Stimulated activated CD8-positive, alpha-beta memory T cell treated with anti-CD3 and anti-CD28 coated beads, Interleukin-15, amount 100 ng/mL, for 1 hour (primary cell): ENCODE data around the gene FCHO1.

Source experiments
- DNase-seq: peaks from one replicate; pipeline ENCODE4 v3.0.0-alpha.2; 2020; ENCODE audit warnings: low read depth

FCHO1 gene

DNA sequence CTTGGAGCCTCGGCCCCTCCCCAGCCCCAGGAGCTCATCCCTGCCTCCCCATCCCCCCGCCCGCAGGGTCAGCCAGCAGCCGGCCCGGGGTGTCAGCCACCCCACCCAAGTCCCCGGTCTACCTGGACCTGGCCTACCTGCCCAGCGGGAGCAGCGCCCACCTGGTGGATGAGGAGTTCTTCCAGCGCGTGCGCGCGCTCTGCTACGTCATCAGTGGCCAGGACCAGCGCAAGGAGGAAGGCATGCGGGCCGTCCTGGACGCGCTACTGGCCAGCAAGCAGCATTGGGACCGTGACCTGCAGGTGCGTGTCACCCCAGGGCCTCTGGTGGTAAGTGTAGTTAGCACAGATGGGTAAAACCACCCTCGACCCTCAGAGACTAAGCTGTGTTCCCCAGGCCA is 18.1 kb upstream of the FCHO1 start:
- DNase-seq = no peak

DNA sequence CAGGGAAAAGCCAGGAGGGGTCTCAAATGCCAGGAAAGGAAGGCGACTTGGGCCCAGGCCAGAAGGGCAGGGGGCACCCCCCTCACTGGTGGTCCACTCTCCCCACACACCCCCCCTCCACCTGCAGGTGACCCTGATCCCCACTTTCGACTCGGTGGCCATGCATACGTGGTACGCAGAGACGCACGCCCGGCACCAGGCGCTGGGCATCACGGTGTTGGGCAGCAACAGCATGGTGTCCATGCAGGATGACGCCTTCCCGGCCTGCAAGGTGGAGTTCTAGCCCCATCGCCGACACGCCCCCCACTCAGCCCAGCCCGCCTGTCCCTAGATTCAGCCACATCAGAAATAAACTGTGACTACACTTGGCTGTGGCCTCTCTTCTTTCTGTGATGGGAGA is 17.1 kb upstream of the FCHO1 start:
- DNase-seq = no peak

DNA sequence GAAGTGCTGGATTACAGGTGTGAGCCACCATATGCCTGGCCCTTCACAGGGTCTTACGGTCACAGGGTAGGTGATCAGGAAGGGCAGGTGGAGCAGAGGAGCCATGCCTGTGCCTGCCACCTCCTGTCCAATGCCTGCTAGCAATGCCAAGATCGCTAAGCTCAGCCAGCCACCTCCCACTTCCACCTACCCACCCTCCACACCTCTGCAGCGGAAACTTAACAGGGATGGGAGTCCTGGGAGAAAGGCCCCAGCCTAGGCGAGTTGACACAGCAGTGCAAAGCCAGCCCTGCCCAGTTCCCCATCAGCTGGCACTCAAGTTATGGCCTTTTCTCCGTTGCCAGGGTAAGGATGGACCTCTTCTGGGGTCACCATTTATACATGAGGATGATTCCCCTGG is 15.9 kb upstream of the FCHO1 start:
- DNase-seq = no peak

DNA sequence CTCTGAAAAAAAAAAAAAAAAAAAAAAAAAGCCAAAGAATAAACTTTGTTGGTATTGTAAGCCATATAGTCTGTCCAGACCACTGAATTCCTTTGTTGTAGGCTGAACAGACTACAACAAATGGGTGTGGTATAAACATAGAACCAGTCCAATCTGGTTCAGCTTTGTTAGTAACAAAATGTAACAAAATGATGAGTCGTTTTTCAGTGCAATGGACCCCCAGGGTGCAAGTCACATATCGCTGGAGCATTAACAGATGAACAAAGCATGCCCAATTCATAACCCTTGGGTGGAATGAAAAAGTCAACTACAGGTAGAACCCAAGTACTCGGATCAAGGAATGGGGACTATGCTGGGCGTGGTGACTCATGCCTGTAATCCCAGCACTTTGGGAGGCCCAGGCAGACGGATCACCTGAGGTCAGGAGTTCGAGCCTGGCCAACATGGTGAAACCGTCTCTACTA is 13.6 kb upstream of the FCHO1 start:
- DNase-seq = no peak

DNA sequence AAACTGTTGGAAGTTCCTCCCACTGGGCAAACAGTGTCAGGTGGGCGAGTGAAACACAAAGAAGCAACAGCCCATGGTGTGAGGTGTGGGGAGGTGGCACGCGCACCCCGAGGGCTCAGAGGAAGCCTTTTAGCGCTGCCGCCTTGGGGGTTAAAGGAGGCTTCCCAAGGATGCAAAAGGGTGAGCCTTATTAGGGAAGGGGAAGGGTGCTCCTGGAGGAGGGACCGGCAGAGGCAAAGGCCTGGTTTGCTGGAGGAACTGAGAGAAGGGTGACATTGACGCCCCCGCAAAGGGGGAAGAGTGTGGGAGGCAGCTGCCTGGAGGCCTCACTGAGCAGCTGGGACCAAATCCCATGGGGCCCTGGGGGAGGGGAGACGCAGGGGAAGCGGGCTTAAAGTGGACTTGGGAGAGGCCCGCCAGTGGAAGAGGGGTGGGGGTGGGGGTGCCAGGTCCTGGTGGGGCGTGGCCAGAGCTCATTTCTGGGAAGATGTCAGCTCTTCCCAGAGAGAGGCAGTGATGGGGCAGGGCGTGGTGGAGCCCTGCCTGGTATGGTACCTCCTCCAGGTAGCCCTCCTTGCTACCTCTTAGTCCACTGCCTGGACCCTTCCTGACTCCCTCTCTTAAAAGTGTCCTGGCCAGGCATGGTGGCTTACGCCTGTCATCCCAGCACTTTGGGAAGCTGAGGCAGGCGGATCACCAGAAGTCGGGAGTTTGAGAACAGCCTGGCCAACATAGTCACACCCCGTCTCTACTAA is 12.0 kb upstream of the FCHO1 start:
- DNase-seq = no peak

DNA sequence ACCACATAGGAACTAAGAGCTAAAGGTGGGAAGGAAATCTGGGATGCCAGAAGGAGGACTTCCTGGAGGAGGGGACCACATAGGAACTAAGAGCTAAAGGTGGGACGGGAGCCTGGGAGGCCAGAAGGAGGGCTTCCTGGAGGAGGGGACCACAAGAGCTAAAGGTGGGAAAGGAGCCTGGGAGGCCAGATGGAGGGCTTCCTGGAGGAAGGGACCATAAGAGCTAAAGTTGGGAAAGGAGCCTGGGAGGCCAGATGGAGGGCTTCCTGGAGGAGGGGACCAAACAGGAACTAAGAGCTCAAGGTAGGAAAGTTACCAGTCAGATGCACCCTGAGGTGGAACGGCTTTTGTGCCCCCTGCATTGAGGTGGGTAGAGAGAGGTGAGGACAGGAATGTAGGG is 9.8 kb upstream of the FCHO1 start:
- no peak for DNase-seq

DNA sequence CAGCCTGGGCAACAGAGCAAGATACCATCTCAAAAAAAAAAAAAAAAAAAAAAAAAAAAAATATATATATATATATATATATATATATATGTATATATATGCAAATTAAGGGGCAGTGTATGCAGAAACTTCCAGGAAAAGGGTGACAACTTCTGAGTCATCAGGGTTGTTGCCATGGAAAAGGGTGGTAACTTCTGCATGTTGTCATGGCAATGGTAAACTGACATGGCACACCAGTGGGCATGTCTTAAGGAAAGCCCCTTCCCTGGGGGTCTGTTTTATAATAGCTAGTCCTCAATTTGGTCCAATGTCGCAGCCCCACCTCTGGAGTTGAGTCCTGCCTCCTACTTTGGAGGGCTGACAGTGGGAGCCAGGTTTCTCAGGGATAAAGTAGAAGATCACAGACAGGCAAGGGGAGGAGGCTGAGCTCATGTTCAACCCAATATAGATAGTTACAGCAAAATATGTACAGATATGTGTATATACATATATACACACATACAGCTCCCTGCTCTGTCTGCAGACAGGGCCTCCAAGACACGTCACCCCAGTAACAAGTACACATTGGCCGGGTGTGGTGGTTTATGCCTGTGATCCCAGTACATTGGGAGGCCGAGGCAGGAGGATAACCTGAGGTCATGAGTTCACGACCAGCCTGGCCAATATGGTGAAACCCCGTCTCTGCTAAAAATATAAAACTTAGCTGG is 7.2 kb upstream of the FCHO1 start:
- no peak for DNase-seq

DNA sequence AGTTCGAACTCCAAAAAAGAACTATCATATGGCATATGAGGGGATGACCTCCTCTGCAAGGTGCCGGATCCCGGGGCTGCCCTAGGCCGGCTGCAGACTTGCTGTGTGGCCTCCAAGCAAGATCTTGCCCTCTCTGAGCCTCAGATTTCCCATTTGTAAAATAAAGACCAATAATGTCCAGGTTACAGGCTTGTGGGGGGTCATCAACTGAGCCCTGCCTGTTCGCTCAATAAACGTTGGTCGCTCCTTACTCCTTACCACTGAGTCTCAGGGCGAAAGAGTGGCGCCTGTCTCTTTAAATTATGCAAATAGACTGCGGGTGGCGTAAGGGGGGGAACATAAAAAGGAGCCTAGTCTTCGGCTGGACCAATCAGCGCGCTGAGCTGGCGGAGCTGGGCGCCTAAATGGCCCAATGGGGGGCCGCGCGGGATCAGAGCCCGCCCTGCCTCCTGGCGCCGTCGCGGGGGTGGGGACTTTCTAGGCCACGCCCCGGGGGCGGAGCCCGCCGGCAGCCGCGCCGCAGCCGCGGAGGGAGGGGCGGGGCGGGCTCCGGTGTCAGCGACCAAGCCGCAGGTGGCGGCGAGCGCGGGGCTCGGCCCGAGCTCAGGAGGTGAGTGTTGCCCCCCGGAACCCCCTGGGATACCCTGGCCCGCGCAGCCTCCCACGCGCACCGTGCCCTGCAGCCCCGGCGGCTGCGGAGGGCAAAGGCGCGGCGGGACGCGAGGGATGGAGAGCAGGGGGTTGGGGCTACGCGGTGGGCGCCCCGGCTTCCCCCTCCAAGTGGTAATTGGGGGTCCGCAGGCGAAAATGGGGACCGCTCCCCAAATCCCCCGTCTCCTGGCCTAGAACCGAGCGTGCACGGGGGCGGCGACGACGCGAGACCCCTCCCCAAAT is 3.8 kb upstream of the FCHO1 start:
- DNase-seq = peak; percentile 85

DNA sequence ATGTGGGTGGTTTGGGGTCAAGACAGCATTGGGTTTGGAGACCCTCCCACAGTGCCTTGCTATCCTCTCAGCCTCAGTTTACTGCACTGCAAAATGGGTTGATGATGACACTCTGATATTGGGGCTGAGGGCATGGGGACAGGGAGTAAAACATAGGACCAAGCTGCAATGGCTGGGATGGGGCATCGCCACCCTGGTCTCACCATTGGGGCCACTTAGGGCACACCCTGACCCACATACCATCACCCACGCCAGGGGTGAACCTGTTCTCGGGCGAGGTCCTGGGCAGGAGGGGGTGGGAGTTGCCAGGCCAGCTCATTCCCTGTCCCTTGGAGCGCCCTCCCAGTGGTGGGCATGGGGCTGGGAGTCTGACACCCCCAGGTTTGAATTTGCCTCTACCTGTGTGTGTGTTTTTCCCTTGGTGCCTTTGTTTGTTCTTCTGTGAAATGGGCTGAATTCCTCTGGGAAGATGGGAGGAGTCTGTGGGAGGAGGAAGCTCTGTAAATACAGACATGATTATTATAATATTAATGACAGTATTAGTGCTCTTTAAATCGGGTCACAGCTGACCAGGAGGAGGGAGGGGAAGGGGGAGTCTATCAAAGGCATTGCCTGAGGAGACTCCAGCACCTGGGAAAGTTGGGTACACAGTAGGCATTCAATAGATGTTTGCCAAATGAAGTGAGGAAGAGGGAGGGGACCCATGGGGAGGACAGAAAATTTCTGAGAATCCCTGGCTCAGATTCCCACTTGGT is 2.2 kb upstream of the FCHO1 start:
- no peak for DNase-seq

DNA sequence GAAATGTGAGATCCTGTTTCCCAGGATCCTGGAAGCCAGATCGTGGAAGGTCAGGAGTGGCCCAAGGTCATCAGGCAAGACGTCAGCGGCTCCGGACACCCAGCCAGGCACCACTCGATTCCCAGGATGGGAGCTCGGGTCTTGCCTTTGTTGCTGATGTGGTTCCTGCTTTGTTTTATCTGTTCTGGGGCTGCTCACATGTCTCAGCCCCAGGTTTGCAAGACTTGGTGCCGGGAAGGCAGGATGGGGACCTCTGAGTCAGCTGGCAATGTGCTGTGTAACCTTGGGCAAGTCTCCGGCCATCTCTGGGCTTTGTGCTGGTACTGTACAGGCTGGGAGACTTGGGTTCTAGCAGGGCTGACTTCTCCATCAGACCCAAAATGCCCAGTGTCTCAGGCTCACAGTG is 1.4 kb upstream of the FCHO1 start:
- no peak for DNase-seq

DNA sequence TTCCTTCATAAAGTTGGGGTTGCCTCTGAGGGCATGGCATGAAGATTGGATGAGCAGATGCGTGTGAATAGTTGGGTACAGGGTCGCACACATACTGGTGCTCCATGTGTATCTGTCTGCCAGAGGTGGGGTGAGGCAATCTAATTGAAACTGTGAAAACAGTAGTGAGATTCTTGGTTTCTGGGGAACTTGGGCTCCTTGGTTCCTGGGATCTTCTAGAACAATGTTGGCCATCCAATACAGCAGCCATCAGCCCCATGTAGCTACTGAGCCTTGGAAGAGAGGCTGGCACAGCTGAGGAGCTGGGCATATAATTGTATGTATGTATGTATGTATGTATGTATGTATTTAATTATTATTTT is 616 bp downstream of the FCHO1 start:
- no peak for DNase-seq

DNA sequence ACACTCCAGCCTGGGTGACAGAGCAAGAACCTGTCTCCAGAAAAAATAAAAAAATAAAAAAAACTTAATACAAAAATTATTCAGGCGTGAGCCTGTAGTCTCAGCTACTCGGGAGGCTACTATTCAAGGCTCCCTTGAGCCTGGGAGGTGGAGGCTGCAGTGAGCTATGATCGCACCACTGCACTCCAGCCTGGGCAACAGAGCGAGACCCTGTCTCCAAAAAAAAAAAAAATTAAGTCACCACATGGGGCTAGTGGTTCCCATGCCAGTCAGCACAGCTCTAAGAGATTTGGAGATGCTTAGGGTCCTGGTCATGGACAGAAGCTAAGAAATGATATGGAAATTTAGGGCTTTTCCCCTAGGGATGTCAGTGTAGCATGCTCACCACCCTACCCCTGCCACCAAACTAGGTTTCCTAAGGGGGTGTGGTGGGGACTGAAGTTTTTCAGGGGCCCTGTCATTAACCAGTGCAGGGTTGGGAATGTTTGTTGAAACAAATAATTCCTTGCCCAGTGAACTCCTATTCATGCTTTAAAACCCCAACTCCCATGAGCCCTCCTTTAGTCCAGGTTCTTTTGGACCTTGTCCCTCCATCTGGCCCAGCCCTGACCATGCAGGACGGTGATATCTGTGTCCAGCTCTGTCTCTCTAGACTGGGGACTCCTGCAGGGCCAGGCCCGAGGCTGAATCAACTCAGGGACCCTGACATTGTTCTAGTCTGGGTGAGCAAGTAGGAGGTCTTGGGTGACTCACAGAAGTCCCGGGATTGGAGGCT is 1.8 kb downstream of the FCHO1 start:
- no peak for DNase-seq

DNA sequence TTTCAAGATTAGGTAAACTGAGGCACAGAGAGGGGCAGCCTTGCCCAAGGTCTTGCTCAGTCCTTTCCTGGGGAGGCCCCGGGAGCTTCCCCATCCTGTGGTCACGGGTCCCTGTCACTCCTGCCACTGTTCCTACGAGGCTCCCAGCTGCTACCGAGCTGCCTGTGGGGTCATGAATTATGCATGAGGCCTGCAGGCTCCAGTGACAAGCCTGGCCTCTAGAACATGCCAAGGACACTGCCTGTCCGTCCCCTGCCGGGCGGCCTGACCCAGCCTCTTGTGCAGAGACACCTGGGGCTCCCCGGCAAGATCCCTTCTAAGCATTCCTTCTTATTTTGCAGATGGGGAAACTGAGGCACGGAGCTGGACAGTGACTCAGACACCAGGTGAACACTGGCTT is 2.7 kb downstream of the FCHO1 start:
- no peak for DNase-seq

DNA sequence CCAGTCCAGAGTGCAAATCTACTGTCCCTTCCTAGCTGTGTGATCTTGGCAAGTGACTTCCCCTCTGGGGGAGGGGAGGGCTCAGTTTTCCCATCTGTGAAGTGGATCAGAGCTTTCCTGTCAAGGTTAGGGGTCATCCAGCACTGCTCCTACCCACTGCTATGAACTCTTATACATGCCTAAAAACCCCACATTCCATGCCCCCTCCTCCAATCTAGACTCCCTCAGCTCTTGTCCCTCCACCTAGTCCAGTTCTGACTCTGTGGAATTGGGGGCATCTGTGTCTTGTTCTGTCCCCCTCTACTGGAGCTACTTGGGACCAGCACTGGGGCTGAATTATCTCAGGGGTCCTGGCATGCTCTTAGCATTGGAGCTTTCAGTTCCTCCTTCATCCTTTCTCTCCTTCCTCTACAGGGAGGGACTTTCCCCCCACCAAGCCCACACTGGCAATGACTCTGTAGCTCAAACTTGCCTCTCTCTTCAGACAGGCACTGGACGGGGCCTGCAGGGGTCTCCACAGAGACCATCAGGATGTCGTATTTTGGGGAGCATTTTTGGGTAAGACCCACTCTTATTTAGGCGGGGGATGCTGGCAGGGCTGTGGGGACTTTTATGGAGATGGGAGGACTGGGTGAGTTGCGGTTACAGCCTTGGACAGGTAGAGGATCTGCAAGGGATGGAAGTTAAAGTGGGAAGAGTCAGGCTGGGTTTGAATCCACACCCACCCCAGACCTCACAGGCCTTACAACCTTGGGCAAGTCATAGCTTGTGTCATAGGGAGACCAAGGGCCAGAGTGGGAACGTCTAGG is 3.6 kb downstream of the FCHO1 start:
- DNase-seq = no peak

DNA sequence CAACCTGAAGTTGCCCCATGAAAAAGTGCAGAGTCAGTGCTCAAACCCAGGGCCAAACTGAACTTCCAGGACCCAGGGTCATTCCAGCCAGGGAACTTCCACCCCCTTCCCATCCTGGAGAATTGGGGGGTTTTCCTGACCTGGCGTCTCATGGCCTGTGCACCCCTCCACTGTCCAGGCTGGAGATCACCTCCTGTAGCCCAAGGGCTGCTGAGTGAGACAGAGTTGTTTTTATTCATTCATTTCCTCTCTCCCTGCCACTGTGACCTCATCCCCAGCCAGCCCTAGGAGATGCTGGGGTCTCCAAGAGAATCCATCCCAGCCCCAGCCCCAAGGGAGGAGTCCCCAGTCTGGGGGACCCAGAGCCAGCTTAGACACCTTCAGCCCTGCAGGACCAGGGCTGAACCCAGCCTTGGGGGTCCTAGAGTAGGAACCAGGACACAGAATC is 4.2 kb downstream of the FCHO1 start:
- DNase-seq = no peak

DNA sequence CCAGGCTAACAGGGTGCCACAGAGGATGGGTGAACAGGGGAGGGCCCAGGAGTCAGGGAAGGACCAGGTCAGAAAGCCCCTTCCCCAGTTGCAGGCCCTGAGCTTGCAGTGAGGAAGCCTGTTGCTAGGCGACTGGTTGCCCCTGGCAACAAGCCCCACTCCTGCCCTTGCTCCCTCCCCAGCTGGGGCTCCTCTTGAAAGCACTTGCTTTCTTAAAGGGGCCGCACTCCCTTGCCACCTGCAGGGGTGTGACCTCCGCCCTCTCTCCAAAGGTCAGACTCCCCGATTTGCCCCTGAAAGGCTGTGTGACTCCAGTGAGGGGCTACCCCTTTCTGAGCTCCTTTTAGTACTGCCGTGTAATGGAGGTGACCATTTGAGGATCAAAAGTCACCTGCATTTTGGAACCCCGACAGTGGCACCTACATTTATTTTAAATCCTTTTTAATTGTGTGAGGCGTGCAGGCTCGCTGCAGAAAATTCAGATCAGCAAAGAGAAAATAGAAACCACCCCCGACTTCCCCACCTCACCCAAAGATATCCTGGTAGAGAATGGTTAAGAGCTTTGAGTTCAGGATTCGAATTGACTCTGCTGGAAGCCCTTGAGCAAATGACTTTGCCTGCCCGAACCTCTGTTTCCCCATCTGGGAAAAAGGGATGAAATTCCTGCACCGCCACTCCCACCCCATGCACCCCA is 4.8 kb downstream of the FCHO1 start:
- DNase-seq = no peak

DNA sequence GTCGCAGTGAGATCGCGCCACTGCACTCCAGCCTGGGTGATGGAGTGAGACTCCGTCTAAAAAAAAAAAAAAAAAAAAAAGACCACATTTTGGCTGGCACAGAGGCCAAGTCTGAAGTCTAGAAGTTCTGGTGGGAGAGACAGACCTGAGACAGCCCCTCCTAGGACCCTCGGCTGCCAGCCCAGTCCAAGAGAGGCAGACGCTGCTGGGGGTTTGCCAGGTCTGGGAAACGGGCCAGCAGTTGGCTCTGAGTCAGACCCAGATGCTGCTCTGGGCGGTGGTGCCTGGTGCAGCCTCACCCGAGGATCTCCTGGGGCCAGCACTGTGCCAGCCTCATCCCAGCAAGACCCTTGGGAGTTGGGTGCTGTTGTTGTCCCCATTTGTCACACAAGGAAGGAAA is 5.8 kb downstream of the FCHO1 start:
- no peak for DNase-seq

DNA sequence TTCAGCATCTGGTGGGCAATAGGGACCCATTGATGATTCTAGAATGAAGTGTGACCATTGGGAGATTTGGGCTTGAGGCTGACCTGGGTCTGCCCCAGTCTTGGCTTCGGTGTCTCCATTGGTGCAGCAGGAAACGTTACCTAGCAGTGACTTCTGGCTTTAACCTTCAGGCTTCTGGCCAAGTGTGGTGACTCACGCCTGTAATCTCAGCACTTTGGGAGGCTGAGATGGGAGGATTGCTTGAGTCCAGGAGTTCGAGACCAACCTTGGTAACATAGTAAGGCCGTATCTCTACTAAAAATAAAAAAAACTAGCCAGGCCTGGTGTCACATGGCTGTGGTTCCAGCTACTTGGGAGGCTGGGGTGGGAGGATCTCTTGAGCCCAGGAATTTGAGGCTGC is 7.2 kb downstream of the FCHO1 start:
- no peak for DNase-seq

DNA sequence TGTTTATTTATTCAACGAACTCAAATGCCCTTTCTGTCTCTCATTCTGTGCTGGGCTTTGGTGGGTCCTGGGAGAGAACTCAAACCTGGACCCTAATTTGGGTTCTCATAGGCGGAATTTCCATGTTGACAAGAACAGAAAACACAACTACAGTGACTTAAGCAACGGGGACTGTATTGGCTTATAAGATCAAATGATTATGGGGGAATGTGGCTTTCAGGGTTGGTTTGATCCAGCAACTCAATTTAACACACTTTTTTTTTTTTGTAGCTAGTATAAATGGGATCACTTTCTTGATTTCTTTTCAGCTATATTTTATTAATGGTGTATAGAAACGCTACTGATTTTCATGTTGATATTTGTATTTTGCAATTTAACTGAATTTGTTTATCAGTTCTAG is 9.9 kb downstream of the FCHO1 start:
- no peak for DNase-seq
